Measurements from ENCODE around the gene EWSR1. TPM values are rescaled to one million over a fixed set of nuclear protein-coding genes. Genes with fewer than 3 reads are reported as not detected.
"Not testable (repeated sequence)": the region's sequence is repeated elsewhere in the genome, so short reads cannot be mapped to it uniquely, and the experiment has no call there.

The EWSR1 gene
- total and polyA plus RNA-seq, 2 experiments from 2014 or later, result 391 to 427 TPM

GRCh38 chr22:29344137-29344536, 76.1 kb downstream of the EWSR1 start:
- Histone ChIP-seq H3K4me2 (no peak overlapping the region), H4K20me1 (replicated peaks; ENCODE audit: insufficient read depth) (no peaks in the 10 kb centered on the region), H3K36me3 (ENCODE audit: insufficient read depth) (peaks cover 9% of the 10 kb centered on the region), H3K79me2 (replicated peaks; ENCODE audit: insufficient read depth) (no peaks in the 10 kb centered on the region), H3K4me1 (ENCODE audit: insufficient read depth) (no peaks in the 10 kb centered on the region), H3F3A (replicated peaks; ENCODE audit: low read depth) (no peaks in the 10 kb centered on the region), H3K4me3 (no peak overlapping the region), H2AFZ (no peak overlapping the region), H3K27ac (ENCODE audit: low read depth) (no peak overlapping the region), H3K27me3 (ENCODE audit: insufficient read depth) (no peaks in the 10 kb centered on the region), H3K9me2 (ENCODE audit: insufficient read depth) (no peaks in the 10 kb centered on the region)
- no peak for DNase-seq (ENCODE audit: low spot score)
- Mint-ChIP-seq H3K36me3 (ENCODE audit: low read depth) (peaks cover 52% of the 10 kb centered on the region), H3K9me3 (no peaks in the 10 kb centered on the region), H3K4me3 (no peak overlapping the region), H3K27me3 (ENCODE audit: insufficient read depth, low read depth, poor library complexity) (peaks cover 4% of the 10 kb centered on the region), H3K4me1 (no peaks in the 10 kb centered on the region), H3K27ac (no peak overlapping the region)
- ATAC-seq, result no peak
- TF ChIP-seq CTCF (conservative IDR thresholded peaks at IDR 0.05; ENCODE audit: low read depth in 2 of 2), result no peak
- TF ChIP-seq STAT1 (IDR thresholded peaks at IDR 0.05; ENCODE audit: unreplicated experiment), result no peak
- no peak for TF ChIP-seq EZH2 (IDR thresholded peaks at IDR 0.05; ENCODE audit: low read depth, unreplicated experiment)

GRCh38 chr22:29344889-29345288, 76.8 kb downstream of the EWSR1 start:
- not testable (repeated sequence) for H3K27me3 ChIP-seq (ENCODE audit: insufficient read depth); ATAC-seq; H3K9me2 ChIP-seq (ENCODE audit: insufficient read depth); H4K20me1 ChIP-seq (replicated peaks; ENCODE audit: insufficient read depth); H3K9me3 Mint-ChIP-seq; H3K4me1 Mint-ChIP-seq; H2AFZ ChIP-seq; H3K4me3 ChIP-seq; H3K27me3 Mint-ChIP-seq (ENCODE audit: insufficient read depth, low read depth, poor library complexity); H3K36me3 ChIP-seq (ENCODE audit: insufficient read depth); DNase-seq (ENCODE audit: low spot score); H3K4me3 Mint-ChIP-seq; H3K4me2 ChIP-seq; H3K27ac Mint-ChIP-seq; H3F3A ChIP-seq (replicated peaks; ENCODE audit: low read depth); H3K4me1 ChIP-seq (ENCODE audit: insufficient read depth); H3K79me2 ChIP-seq (replicated peaks; ENCODE audit: insufficient read depth)
- peaks cover 51% of the 10 kb centered on the region for H3K36me3 Mint-ChIP-seq (ENCODE audit: low read depth)
- H3K27ac ChIP-seq (ENCODE audit: low read depth), result 0 out of 2 replicates have a peak overlapping the region, but pooled peaks have one; percentile 55

GRCh38 chr22:29345932-29346331, 77.9 kb downstream of the EWSR1 start:
- H3K36me3 ChIP-seq (ENCODE audit: insufficient read depth), result peaks cover 11% of the 10 kb centered on the region
- no peak overlapping the region for H3K27ac ChIP-seq (ENCODE audit: low read depth)
- TF ChIP-seq CTCF (conservative IDR thresholded peaks at IDR 0.05; ENCODE audit: low read depth in 2 of 2), result no peak
- TF ChIP-seq POLR2AphosphoS5 (IDR thresholded peaks at IDR 0.05; ENCODE audit: low read depth), result no peak
- TF ChIP-seq CREB1 (CRISPR knock-in tag; IDR thresholded peaks at IDR 0.05; ENCODE audit: low read depth), result no peak
- TF ChIP-seq NANOG (IDR thresholded peaks at IDR 0.05; ENCODE audit: borderline replicate concordance), result no peak
- TF ChIP-seq REST (IDR thresholded peaks at IDR 0.05; ENCODE audit: unreplicated experiment), result no peak
- no peak for TF ChIP-seq EZH2 (IDR thresholded peaks at IDR 0.05; ENCODE audit: low read depth, unreplicated experiment)
- TF ChIP-seq ZNF114 (CRISPR knock-in tag; IDR thresholded peaks at IDR 0.05), result no peak

More at GRCh38 chr22:29345932-29346331, 77.9 kb downstream of the EWSR1 start:
- H3K4me1 ChIP-seq (ENCODE audit: insufficient read depth), result no peaks in the 10 kb centered on the region
- H3K36me3 Mint-ChIP-seq (ENCODE audit: low read depth), result peaks cover 56% of the 10 kb centered on the region
- no peak overlapping the region for H3K4me2 ChIP-seq
- no peaks in the 10 kb centered on the region for H3K4me1 Mint-ChIP-seq
- H2AFZ ChIP-seq, result no peak overlapping the region
- peaks cover 2% of the 10 kb centered on the region for H3K27me3 Mint-ChIP-seq (ENCODE audit: insufficient read depth, low read depth, poor library complexity)
- H3K79me2 ChIP-seq (replicated peaks; ENCODE audit: insufficient read depth), result no peaks in the 10 kb centered on the region
- H4K20me1 ChIP-seq (replicated peaks; ENCODE audit: insufficient read depth), result 0 out of 2 replicates have a peak, but pooled peaks cover under 1% of the 10 kb centered on the region
- no peak for ATAC-seq
- H3K4me3 Mint-ChIP-seq, result no peak overlapping the region
- no peaks in the 10 kb centered on the region for H3K9me2 ChIP-seq (ENCODE audit: insufficient read depth)
- H3F3A ChIP-seq (replicated peaks; ENCODE audit: low read depth), result no peaks in the 10 kb centered on the region
- no peak overlapping the region for H3K27ac Mint-ChIP-seq
- no peak overlapping the region for H3K4me3 ChIP-seq
- no peaks in the 10 kb centered on the region for H3K27me3 ChIP-seq (ENCODE audit: insufficient read depth)
- H3K9me3 Mint-ChIP-seq, result no peaks in the 10 kb centered on the region
- no peak for DNase-seq (ENCODE audit: low spot score)

All from GM23338 (cell line).